GM12878 (cell line): ENCODE measurements around the gene CSK.

Source experiments
- JUNB ChIP-seq: IDR thresholded peaks from 2 replicates; pipeline ENCODE4 v1.6.1; 2016; ENCODE audit warnings: antibody characterized with exemption, mild to moderate bottlenecking
- MXI1 ChIP-seq: fragments of 150-350 bp; IDR thresholded peaks from 2 replicates; pipeline ENCODE4 v1.6.1; 2011; ENCODE audit warnings: low read depth, mild to moderate bottlenecking, inconsistent platforms, low read length, improper control_type of control experiment
- RAD21 ChIP-seq: IDR thresholded peaks from 2 replicates; pipeline ENCODE4 v1.6.1; 2011; ENCODE audit warnings: mild to moderate bottlenecking, low read depth, low read length, moderate library complexity; ENCODE audit not compliant: insufficient read depth
- ZNF274 ChIP-seq: IDR thresholded peaks from one replicate; pipeline ENCODE4 v1.8.0; 2011; ENCODE audit not compliant: insufficient read length, insufficient read depth
- ZZZ3 ChIP-seq: IDR thresholded peaks from 2 replicates; pipeline ENCODE4 v1.6.1; 2011; ENCODE audit warnings: low read depth; ENCODE audit not compliant: control insufficient read depth, insufficient read length

DNA sequence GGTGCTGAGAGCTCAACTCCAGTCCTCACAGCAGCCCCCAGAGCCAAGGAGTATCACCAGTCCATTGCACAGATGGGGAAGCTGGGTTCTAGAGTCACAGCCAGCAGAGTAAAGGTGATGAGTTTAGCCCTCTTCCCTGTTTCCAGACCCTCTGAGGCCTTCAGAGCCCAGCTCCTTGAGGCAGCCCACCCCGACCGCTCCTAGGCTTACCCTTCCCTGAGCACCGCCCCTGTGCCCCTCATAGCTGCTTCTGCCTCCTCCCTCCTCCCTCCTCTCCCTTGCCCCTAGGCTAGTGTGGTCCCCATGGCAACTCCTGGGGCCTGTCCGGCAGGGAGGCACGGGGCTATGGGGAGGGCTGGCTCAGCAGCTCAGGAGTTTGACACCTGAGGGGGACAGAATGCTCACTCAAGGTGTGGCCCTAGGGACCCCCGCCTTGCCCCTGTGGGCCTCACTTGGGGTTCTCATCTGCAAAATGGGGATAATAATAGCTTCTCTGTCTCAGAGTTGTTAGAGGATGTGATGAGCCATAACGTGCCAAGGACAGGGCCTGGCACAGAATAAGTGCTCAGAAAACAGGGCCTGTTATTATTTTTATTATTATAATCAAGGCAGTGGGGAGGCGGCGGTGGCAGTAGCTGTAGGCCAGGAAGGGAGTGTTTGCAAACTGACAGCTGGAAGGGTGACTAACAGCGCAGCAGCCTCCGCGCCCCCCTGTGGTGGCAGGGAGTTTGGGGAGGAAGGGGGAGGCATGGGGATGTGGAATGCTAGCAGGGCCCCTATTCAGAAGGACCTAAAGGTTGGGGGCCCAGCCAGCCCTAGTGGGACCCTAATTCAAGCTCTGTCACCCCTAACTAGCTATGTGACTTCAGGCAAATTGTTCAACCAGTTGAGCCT, 11.5 kb downstream of the CSK start:
- TF ChIP-seq ZNF274 = no peak
- no peak for TF ChIP-seq ZZZ3
- peak; percentile 73; the same call in 1 of the 2 replicates for TF ChIP-seq MXI1
- no peak for TF ChIP-seq JUNB
- TF ChIP-seq RAD21 = peak; percentile 64
